ENCODE data around the gene KIAA0319L. TPM values are rescaled to one million over a fixed set of nuclear protein-coding genes. Genes with fewer than 3 reads are reported as not detected.
"Not testable (repeated sequence)": the region's sequence is repeated elsewhere in the genome, so short reads cannot be mapped to it uniquely, and the experiment has no call there.

The KIAA0319L gene
- total and polyA plus RNA-seq, 9 donors = 18.2 to 78.3 (median 42.7) TPM

GRCh38 chr1:35475356-35475755 lies 81.8 kb downstream of the KIAA0319L start:
- H3K27ac ChIP-seq = no peak overlapping the region
- H3K4me1 ChIP-seq (ENCODE audit: insufficient read depth) = no peaks in the 10 kb centered on the region
- H3K4me3 ChIP-seq = no peak overlapping the region
- TF ChIP-seq EP300 (IDR thresholded peaks at IDR 0.05) = no peak
- WGBS, 3 donors = 92 to 95% (median 92%) methylated on average over 2 of the region's 2 CpGs
- intact Hi-C loops (cut with DNase I) = no loop called here
- no peaks in the 10 kb centered on the region for H3K9me3 ChIP-seq
- no peaks in the 10 kb centered on the region for H3K27me3 ChIP-seq
- DNase-seq = no peak
- no peaks in the 10 kb centered on the region for H3K36me3 ChIP-seq

DNA sequence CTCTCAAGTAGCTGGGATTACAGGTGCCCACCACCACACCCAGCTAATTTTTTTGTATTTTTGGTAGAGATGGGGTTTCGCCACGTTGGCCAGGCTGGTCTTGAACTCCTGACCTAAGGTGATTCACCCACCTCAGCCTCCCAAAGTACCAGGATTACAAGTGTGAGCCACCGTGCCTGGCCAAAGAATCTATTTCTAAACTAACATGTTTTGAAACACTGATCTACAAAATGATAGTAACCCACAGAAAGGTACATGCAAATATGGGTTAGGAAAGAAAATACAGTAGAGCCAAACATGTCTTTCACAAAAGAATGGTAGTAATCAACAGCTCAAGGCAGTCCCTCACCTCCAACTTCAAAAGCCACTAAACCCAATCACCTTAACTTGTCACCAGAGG lies 84.0 kb downstream of the KIAA0319L start:
- H3K4me3 ChIP-seq; H3K36me3 ChIP-seq; intact Hi-C loops (cut with DNase I); H3K27me3 ChIP-seq; DNase-seq; H3K27ac ChIP-seq; H3K4me1 ChIP-seq (ENCODE audit: insufficient read depth); H3K9me3 ChIP-seq: not testable (repeated sequence)
- WGBS, 3 donors = 87 to 97% (median 89%) methylated on average over 3 of the region's 3 CpGs

- Histone ChIP-seq H3K27ac (no peak overlapping the region), H3K36me3 (no peaks in the 10 kb centered on the region), H3K4me1 (ENCODE audit: insufficient read depth) (no peaks in the 10 kb centered on the region), H3K9me3 (no peaks in the 10 kb centered on the region), H3K27me3 (no peaks in the 10 kb centered on the region), H3K4me3 (no peak overlapping the region)
- WGBS, 3 donors = 86 to 88% (median 86%) methylated on average over 4 of the region's 4 CpGs
- TF ChIP-seq EP300 (IDR thresholded peaks at IDR 0.05) = no peak
- no peak for TF ChIP-seq POLR2A (IDR thresholded peaks at IDR 0.05)
- no peak for DNase-seq
- intact Hi-C loops (cut with DNase I) = no loop called here
Measured at GRCh38 chr1:35470977-35471613, 86.1 kb downstream of the KIAA0319L start.

DNA sequence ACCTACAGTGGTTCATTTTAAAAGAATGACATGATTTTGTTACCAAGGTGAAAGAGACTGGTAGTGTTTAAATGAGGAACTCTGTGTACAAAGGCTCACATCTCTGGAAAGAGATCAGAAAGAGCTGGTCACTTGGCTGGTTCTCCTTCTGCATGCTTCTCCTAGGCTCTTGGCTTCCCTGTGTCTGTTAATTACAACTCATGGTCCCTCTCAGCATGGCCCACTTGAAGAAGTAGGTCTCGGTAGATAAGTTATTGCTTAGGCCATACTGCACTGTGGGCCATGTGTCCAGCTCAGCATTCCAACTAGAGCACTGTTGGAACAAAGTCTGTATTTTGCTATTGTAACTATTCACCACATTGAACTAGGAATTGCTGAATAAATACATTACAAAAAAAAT lies 91.1 kb downstream of the KIAA0319L start:
- no peak overlapping the region for H3K27ac ChIP-seq
- intact Hi-C loops (cut with DNase I) = no loop called here
- 87 to 94% (median 93%) methylated on average over 1 of the region's 1 CpG for WGBS, 3 donors
- H3K4me3 ChIP-seq = no peak overlapping the region
- TF ChIP-seq CTCF (IDR thresholded peaks at IDR 0.05) = no peak
- no peak for TF ChIP-seq POLR2A (IDR thresholded peaks at IDR 0.05)
- TF ChIP-seq EP300 (IDR thresholded peaks at IDR 0.05) = no peak
- no peak for DNase-seq
- peaks cover 0 to 7% of the 10 kb centered on the region in 2 donors for H3K9me3 ChIP-seq
- H3K36me3 ChIP-seq = no peaks in the 10 kb centered on the region
- H3K4me1 ChIP-seq (ENCODE audit: insufficient read depth) = no peaks in the 10 kb centered on the region
- no peaks in the 10 kb centered on the region for H3K27me3 ChIP-seq

- WGBS, 3 donors = 86 to 91% (median 89%) methylated on average over 2 of the region's 2 CpGs
- intact Hi-C loops (cut with DNase I); H3K4me3 ChIP-seq; H3K4me1 ChIP-seq (ENCODE audit: insufficient read depth); H3K27ac ChIP-seq; H3K9me3 ChIP-seq; H3K36me3 ChIP-seq; H3K27me3 ChIP-seq; DNase-seq: not testable (repeated sequence)
Measured at GRCh38 chr1:35463749-35464148, 93.5 kb downstream of the KIAA0319L start.

- Histone ChIP-seq H3K9me3 (peaks cover 0 to 7% of the 10 kb centered on the region in 2 donors), H3K36me3 (no peaks in the 10 kb centered on the region), H3K27me3 (no peaks in the 10 kb centered on the region), H3K27ac (no peak overlapping the region), H3K4me1 (ENCODE audit: insufficient read depth) (no peaks in the 10 kb centered on the region), H3K4me3 (no peak overlapping the region)
- intact Hi-C loops (cut with DNase I) = no loop called here
- 91 to 95% (median 93%) methylated on average over 2 of the region's 2 CpGs for WGBS, 3 donors
- no peak for DNase-seq
- TF ChIP-seq EP300 (IDR thresholded peaks at IDR 0.05) = no peak
- TF ChIP-seq CTCF (IDR thresholded peaks at IDR 0.05) = no peak
- no peak for TF ChIP-seq POLR2A (IDR thresholded peaks at IDR 0.05)
Measured at GRCh38 chr1:35463232-35463631, 94.0 kb downstream of the KIAA0319L start.
